K562 (cell line): ENCODE results near the gene FMN2. TPM values are rescaled to one million over a fixed set of nuclear protein-coding genes. Genes with fewer than 3 reads are reported as not detected.

ENCODE experiments used
- ATAC-seq: fragments of 200-7000 bp; cut with Tn5 transposase; 3 replicates; pipeline ENCODE4 v1.9.1; 2020; ENCODE audit warnings: moderate library complexity
- BruUV-seq: library from RNA; stranded (reverse); fragments of 400-500 nt; replicated peaks from 2 replicates; lab custom pipeline; 2021; lab: Mats Ljungman, UMichigan
- CTCF ChIA-PET: fragments of 300-600 bp; formaldehyde crosslinking; extraction: SDS; loops from one replicate; lab custom pipeline; 2021; ENCODE audit warnings: low intra/inter-chr PET ratio; lab: Yijun Ruan, JAX
- POLR2A ChIA-PET: fragments of 300-600, 350-650 bp; sonication (Branson Sonifier 250); formaldehyde crosslinking; extraction: SDS; loops from one replicate; lab custom pipeline; 2021; ENCODE audit warnings: antibody characterized with exemption, inconsistent platforms; lab: Yijun Ruan, JAX
- DNase-seq, 4 experiments: peaks; one replicate each; pipeline versions ENCODE4 v3.0.0 to v3.0.0-alpha.2; 2011 to 2018; ENCODE audit warnings: low spot score in 3 of 4, mixed read lengths in 3 of 4; ENCODE audit errors: extremely low read depth in 1 of 4
- FAIRE-seq: peaks from 2 replicates; lab custom pipeline; 2011; peaks lifted over from hg19 to GRCh38; lab: Jason Lieb, UNC
- H2AFZ ChIP-seq: 2 replicates; pipeline ENCODE4 v1.6.0; 2011; ENCODE audit warnings: low read depth, low read length, control low read depth, inconsistent platforms
- H3K27ac ChIP-seq: fragments of 200-600 bp; 3 replicates; pipeline ENCODE4 v1.8.0; 2011; ENCODE audit warnings: low read depth, mild to moderate bottlenecking, control low read depth, inconsistent platforms, low read length, moderate library complexity, mixed read lengths; ENCODE audit errors: extremely low read depth
- H3K27me3 ChIP-seq, 2 experiments: fragments of 300-600 bp in 1 of 2; 2 replicates in 1 of 2; 3 replicates in 1 of 2; pipeline versions ENCODE4 v1.6.0 to v1.8.0; 2011; ENCODE audit warnings: inconsistent platforms in 2 of 2, low read length in 2 of 2, mild to moderate bottlenecking in 1 of 2, mixed read lengths in 1 of 2, moderate library complexity in 1 of 2; ENCODE audit not compliant: control insufficient read depth in 2 of 2, insufficient read depth in 2 of 2
- H3K36me3 ChIP-seq: fragments of 300-600 bp; 3 replicates; pipeline ENCODE4 v1.8.0; 2011; ENCODE audit warnings: mild to moderate bottlenecking, low read length, inconsistent platforms; ENCODE audit not compliant: control insufficient read depth, insufficient read depth
- H3K4me1 ChIP-seq, 2 experiments: fragments of 200-600 bp in 1 of 2; replicated peaks in 1 of 2; 2 replicates in 1 of 2; 3 replicates in 1 of 2; pipeline versions ENCODE4 v1.5.1 to v1.8.0; 2011; ENCODE audit warnings: inconsistent platforms in 2 of 2, low read length in 2 of 2, mild to moderate bottlenecking in 1 of 2, mixed read lengths in 1 of 2, moderate library complexity in 1 of 2; ENCODE audit not compliant: control insufficient read depth in 2 of 2, insufficient read depth in 2 of 2
- H3K4me2 ChIP-seq: 2 replicates; pipeline ENCODE4 v1.6.1; 2011; ENCODE audit warnings: low read length, control low read depth, inconsistent platforms, mixed read lengths; ENCODE audit not compliant: insufficient read depth
- H3K4me3 ChIP-seq: fragments of 200-600 bp; sonication (generic), shearing (Covaris generic); 2 replicates; pipeline ENCODE4 v1.5.1; 2016; ENCODE audit warnings: control low read depth, inconsistent platforms
- H3K79me2 ChIP-seq: fragments of 200-600 bp; 3 replicates; pipeline ENCODE4 v1.8.0; 2011; ENCODE audit warnings: low read length, inconsistent platforms; ENCODE audit not compliant: control insufficient read depth, insufficient read depth
- H3K9ac ChIP-seq, 2 experiments: 2 replicates each; pipeline versions ENCODE4 v1.6.0 to v1.6.1; 2011; ENCODE audit warnings: low read depth in 2 of 2, low read length in 2 of 2, control low read depth in 1 of 2, inconsistent platforms in 1 of 2, mild to moderate bottlenecking in 1 of 2, mixed read lengths in 1 of 2; ENCODE audit not compliant: insufficient read depth in 1 of 2
- H3K9me1 ChIP-seq: one replicate; pipeline ENCODE4 v1.6.0; 2011; ENCODE audit warnings: inconsistent platforms, mild to moderate bottlenecking, low read length, moderate library complexity; ENCODE audit not compliant: control insufficient read depth, insufficient read depth
- H3K9me3 ChIP-seq: replicated peaks from 2 replicates; pipeline ENCODE4 v1.5.1; 2011; ENCODE audit warnings: low read depth, low read length, inconsistent platforms; ENCODE audit not compliant: control insufficient read depth, insufficient read depth
- H4K20me1 ChIP-seq: replicated peaks from 2 replicates; pipeline ENCODE4 v1.6.1; 2011; ENCODE audit warnings: low read length, inconsistent platforms, mixed read lengths; ENCODE audit not compliant: control insufficient read depth, insufficient read depth
- FIP1L1 ChIP-seq: fragments of 200-400 bp; formaldehyde crosslinking; IDR thresholded peaks from 2 replicates; pipeline ENCODE4 v1.6.1; 2018; ENCODE audit warnings: mild to moderate bottlenecking, low read depth, low read length; ENCODE audit not compliant: poor library complexity, severe bottlenecking
- FOXK2 ChIP-seq, 2 experiments: fragments of 450-650 bp; IDR thresholded peaks in 1 of 2; conservative IDR thresholded peaks in 1 of 2; 2 replicates each; pipeline ENCODE4 v1.6.1; 2016; ENCODE audit warnings: low read depth in 2 of 2, mild to moderate bottlenecking in 1 of 2
- MYBL2 ChIP-seq, 2 experiments: fragments of 450-650 bp in 1 of 2; sonication (generic) in 1 of 2; formaldehyde crosslinking in 1 of 2; IDR thresholded peaks; 2 replicates each; pipeline versions ENCODE4 v1.6.1 to v1.8.1; 2017 to 2022; ENCODE audit warnings: borderline replicate concordance in 1 of 2, inconsistent platforms in 1 of 2, low read depth in 1 of 2, mild to moderate bottlenecking in 1 of 2, missing genetic modification reagents in 1 of 2, moderate library complexity in 1 of 2
- NFIC ChIP-seq: fragments of 450-650 bp; IDR thresholded peaks from 2 replicates; pipeline ENCODE4 v1.6.1; 2017; ENCODE audit warnings: mild to moderate bottlenecking, inconsistent platforms
- PURB ChIP-seq: sonication (generic); formaldehyde crosslinking; IDR thresholded peaks from 2 replicates; pipeline ENCODE4 v1.9.0; 2021; ENCODE audit warnings: low read depth, mild to moderate bottlenecking, missing genetic modification reagents
- RBM25 ChIP-seq: fragments of 200-400 bp; formaldehyde crosslinking; IDR thresholded peaks from 2 replicates; pipeline ENCODE4 v1.6.1; 2018; ENCODE audit warnings: low read length, low read depth, moderate library complexity; ENCODE audit not compliant: severe bottlenecking
- ZNF175 ChIP-seq: fragments of 200-800 bp; sonication (Bioruptor generic); IDR thresholded peaks from 2 replicates; pipeline ENCODE4 v1.6.1; 2016; ENCODE audit warnings: low read depth, mild to moderate bottlenecking, missing genetic modification characterization, missing compliant biosample characterization
- WGBS: fragments of 100-300 bp; shearing (Covaris generic); methylation state at CpG from one replicate; pipeline ENCODE4 v1.1.6; 2016; ENCODE audit warnings: low coverage, mixed read lengths; ENCODE audit not compliant: insufficient coverage; ENCODE audit errors: missing lambda C conversion rate; 5-methylcytosine and 5-hydroxymethylcytosine counted together
- in situ Hi-C: fragments of 300-500 bp; cut with MboI; formaldehyde crosslinking; loops from 4 replicates; pipeline ENCODE4 v1.15.0; 2018; ENCODE audit warnings: inconsistent platforms, mixed read lengths
- intact Hi-C: fragments of 100-400 bp; cut with micrococcal nuclease; formaldehyde crosslinking; loops from 2 replicates; pipeline ENCODE4 v1.14.2; 2022
- polyA plus RNA-seq, 8 experiments: library from polyadenylated mRNA; depleted of rRNA in 4 of 8; stranded (reverse) in 5 of 8; unstranded in 3 of 8; fragments of >200 nt; fragmentation: Nextera tagmentation in 2 of 8; fragmentation: Illumina TruSeq in 1 of 8; extraction: Ambion mirVana in 2 of 8; extraction: Trizol in 1 of 8; gene quantifications; 2 replicates each; pipeline versions ENCODE4 v1.2.1 to v1.2.3, GENCODE V29; 2011 to 2014; ENCODE audit warnings: inconsistent platforms in 1 of 8, missing spikeins in 1 of 8
- total RNA-seq, 7 experiments: library from RNA; depleted of rRNA in 6 of 7; stranded (reverse); fragments of >200 nt in 6 of 7; fragmentation: Illumina TruSeq in 2 of 7; extraction: Trizol in 2 of 7; gene quantifications; 2 replicates each; pipeline versions ENCODE4 v1.2.1 to v1.2.3, GENCODE V29; 2011 to 2021; ENCODE audit warnings: low replicate concordance in 1 of 7
- TF ChIP-seq, protein P1 (sequence below): fragments of 250-450 bp; sonication (Bioruptor Pico); IDR thresholded peaks from 2 replicates; pipeline ENCODE4 v1.4.0; 2020; ENCODE audit warnings: mild to moderate bottlenecking, moderate library complexity
- TF ChIP-seq, protein P2 (sequence below): fragments of 450-650 bp; IDR thresholded peaks from 2 replicates; pipeline ENCODE4 v1.7.1; 2018; ENCODE audit warnings: mild to moderate bottlenecking, low read depth; ENCODE audit not compliant: partially characterized antibody
- TF ChIP-seq, protein P3 (sequence below): sonication (generic); formaldehyde crosslinking; IDR thresholded peaks from 2 replicates; pipeline ENCODE4 v1.8.0; 2022; ENCODE audit warnings: mild to moderate bottlenecking, missing genetic modification reagents

FMN2 gene
- total and polyA plus RNA-seq, 9 of the 15 experiments (the other 6 are each of a cell fraction or from before 2014, with no cell fraction given) = 0.15 to 0.45 (median 0.16) TPM; not detected in 3

DNA sequence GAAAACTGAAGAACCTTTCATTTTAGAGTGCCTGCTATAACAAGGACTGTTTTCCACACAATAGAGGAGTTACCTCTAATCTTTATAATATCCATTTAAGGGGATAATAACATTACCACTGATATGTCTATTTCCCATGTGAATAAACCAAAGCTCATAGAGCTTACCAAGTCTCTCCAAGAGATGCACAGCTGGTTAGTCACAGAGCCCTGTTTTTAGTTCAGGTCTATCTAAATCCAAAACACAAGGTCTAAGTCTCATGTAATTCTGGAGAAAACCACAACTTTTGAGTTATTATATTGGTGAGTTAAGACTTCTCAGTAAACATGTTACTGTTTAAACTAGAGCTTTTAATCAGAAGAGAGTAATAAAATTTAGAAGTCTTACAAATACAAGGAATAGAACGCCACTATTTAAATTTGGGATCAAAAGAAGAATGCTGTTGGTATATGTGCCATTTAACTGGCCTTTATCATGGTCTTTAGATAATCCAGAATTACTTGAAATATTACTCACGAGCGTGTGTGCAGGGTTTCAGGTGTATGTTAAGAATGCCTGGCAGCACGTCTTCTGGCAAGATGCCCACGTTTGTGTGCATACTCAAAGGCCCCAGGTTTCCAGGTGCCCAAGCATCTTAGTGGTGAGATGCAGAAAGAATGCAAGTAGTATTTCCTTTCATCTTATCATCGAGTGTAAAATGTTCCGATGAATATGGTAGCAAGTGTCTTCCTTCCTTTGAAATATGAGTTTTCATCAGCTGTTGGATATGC, 190.6 kb downstream of the FMN2 start:
- BruUV-seq = no TSS peak
- Histone ChIP-seq H3K36me3 (no peaks in the 10 kb centered on the region), H2AFZ (no peak overlapping the region), H3K27ac (no peak overlapping the region), H4K20me1 (no peaks in the 10 kb centered on the region), H3K4me1 (no peaks in the 10 kb centered on the region), H3K79me2 (no peaks in the 10 kb centered on the region), H3K9me1 (no peaks in the 10 kb centered on the region), H3K4me3 (no peak overlapping the region), H3K27me3 (no peaks in the 10 kb centered on the region), H3K4me2 (no peak overlapping the region), H3K9me3 (no peaks in the 10 kb centered on the region; the same call in none of the 2 replicates), H3K9ac (no peak overlapping the region)
- ATAC-seq (no peak), DNase-seq (no peak), FAIRE-seq (no peak)
- ChIA-PET POLR2A (no interaction called here), CTCF (no interaction called here)
- intact Hi-C loops (no loop called here), in situ Hi-C loops (no loop called here)
- WGBS = 2% methylated on average over 7 of the region's 7 CpGs
- TF ChIP-seq FIP1L1 (no peak), PURB (CRISPR knock-in tag) (no peak), ZNF175 (no peak), FOXK2 (conservative IDR thresholded peaks at IDR 0.05 in 1 of 2, IDR thresholded peaks at IDR 0.05 in 1 of 2; ENCODE audit: low read depth in 2 of 2) (no peak), RBM25 (no peak), NFIC (no peak), MYBL2 (IDR thresholded peaks at IDR 0.05; ENCODE audit: low read depth) (no peak), MYBL2 (CRISPR knock-in tag; IDR thresholded peaks at IDR 0.05; ENCODE audit: borderline replicate concordance) (no peak)
- TF ChIP-seq, protein P1, sequence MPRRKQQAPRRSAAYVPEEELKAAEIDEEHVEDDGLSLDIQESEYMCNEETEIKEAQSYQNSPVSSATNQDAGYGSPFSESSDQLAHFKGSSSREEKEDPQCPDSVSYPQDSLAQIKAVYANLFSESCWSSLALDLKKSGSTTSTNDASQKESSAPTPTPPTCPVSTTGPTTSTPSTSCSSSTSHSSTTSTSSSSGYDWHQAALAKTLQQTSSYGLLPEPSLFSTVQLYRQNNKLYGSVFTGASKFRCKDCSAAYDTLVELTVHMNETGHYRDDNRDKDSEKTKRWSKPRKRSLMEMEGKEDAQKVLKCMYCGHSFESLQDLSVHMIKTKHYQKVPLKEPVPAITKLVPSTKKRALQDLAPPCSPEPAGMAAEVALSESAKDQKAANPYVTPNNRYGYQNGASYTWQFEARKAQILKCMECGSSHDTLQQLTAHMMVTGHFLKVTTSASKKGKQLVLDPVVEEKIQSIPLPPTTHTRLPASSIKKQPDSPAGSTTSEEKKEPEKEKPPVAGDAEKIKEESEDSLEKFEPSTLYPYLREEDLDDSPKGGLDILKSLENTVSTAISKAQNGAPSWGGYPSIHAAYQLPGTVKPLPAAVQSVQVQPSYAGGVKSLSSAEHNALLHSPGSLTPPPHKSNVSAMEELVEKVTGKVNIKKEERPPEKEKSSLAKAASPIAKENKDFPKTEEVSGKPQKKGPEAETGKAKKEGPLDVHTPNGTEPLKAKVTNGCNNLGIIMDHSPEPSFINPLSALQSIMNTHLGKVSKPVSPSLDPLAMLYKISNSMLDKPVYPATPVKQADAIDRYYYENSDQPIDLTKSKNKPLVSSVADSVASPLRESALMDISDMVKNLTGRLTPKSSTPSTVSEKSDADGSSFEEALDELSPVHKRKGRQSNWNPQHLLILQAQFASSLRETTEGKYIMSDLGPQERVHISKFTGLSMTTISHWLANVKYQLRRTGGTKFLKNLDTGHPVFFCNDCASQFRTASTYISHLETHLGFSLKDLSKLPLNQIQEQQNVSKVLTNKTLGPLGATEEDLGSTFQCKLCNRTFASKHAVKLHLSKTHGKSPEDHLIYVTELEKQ (CRISPR knock-in tag) = no peak
- TF ChIP-seq, protein P2, sequence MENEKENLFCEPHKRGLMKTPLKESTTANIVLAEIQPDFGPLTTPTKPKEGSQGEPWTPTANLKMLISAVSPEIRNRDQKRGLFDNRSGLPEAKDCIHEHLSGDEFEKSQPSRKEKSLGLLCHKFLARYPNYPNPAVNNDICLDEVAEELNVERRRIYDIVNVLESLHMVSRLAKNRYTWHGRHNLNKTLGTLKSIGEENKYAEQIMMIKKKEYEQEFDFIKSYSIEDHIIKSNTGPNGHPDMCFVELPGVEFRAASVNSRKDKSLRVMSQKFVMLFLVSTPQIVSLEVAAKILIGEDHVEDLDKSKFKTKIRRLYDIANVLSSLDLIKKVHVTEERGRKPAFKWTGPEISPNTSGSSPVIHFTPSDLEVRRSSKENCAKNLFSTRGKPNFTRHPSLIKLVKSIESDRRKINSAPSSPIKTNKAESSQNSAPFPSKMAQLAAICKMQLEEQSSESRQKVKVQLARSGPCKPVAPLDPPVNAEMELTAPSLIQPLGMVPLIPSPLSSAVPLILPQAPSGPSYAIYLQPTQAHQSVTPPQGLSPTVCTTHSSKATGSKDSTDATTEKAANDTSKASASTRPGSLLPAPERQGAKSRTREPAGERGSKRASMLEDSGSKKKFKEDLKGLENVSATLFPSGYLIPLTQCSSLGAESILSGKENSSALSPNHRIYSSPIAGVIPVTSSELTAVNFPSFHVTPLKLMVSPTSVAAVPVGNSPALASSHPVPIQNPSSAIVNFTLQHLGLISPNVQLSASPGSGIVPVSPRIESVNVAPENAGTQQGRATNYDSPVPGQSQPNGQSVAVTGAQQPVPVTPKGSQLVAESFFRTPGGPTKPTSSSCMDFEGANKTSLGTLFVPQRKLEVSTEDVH = no peak
- TF ChIP-seq, protein P3, sequence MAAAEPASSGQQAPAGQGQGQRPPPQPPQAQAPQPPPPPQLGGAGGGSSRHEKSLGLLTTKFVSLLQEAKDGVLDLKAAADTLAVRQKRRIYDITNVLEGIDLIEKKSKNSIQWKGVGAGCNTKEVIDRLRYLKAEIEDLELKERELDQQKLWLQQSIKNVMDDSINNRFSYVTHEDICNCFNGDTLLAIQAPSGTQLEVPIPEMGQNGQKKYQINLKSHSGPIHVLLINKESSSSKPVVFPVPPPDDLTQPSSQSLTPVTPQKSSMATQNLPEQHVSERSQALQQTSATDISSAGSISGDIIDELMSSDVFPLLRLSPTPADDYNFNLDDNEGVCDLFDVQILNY (CRISPR knock-in tag) = no peak
